GM10266 (cell line): Measurements from ENCODE around the gene PSD.

Experiments
- DNase-seq: peaks from one replicate; pipeline ENCODE4 v3.0.0; 2012; ENCODE audit errors: extremely low spot score
- TF ChIP-seq, protein P1 (sequence below): IDR thresholded peaks from 2 replicates; pipeline ENCODE4 v1.5.1; 2012; ENCODE audit warnings: mild to moderate bottlenecking, low read depth; ENCODE audit not compliant: control insufficient read depth, insufficient read depth; ENCODE audit errors: missing control alignments

PSD gene

DNA sequence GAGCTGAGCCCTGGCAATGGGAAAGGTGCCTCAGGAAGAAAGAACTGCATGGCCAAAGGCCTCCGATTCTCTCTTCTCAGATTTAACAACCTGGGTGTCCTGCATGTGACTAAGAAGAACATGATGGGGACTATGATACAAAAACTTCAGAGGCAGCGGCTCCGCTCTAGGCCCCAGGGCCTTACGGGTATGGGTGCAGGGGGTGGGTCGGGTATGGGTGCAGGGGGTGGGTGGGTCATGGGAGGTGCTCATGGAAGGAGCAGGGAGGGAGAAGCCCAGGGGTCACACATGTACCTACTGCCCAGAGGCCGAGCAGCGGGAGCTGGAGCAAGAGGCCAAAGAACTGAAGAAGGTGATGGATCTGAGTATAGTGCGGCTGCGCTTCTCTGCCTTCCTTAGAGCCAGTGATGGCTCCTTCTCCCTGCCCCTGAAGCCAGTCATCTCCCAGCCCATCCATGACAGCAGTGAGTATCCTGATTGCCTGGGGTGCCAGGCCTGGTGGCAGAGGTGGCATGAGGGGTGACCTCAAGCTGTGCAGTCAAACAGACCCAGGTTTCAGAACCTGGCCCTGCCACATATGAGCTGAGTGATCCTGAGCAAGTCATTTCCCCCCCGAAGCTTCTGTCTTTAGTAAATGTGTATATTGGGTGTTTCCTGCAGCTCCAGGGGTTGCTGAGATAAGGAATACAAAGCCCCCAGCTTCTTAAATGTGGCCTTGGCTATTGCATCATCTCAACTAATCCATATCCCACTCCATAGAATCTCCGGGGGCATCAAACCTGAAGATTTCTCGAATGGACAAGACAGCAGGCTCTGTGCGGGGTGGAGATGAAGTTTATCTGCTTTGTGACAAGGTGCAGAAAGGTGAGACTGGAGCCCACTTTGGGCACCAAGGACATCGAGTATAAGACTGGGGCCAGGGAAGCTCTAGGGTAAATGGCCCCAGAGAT, 21.1 kb downstream of the PSD start:
- no peak for DNase-seq
- TF ChIP-seq, protein P1, sequence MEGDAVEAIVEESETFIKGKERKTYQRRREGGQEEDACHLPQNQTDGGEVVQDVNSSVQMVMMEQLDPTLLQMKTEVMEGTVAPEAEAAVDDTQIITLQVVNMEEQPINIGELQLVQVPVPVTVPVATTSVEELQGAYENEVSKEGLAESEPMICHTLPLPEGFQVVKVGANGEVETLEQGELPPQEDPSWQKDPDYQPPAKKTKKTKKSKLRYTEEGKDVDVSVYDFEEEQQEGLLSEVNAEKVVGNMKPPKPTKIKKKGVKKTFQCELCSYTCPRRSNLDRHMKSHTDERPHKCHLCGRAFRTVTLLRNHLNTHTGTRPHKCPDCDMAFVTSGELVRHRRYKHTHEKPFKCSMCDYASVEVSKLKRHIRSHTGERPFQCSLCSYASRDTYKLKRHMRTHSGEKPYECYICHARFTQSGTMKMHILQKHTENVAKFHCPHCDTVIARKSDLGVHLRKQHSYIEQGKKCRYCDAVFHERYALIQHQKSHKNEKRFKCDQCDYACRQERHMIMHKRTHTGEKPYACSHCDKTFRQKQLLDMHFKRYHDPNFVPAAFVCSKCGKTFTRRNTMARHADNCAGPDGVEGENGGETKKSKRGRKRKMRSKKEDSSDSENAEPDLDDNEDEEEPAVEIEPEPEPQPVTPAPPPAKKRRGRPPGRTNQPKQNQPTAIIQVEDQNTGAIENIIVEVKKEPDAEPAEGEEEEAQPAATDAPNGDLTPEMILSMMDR: no peak

DNA sequence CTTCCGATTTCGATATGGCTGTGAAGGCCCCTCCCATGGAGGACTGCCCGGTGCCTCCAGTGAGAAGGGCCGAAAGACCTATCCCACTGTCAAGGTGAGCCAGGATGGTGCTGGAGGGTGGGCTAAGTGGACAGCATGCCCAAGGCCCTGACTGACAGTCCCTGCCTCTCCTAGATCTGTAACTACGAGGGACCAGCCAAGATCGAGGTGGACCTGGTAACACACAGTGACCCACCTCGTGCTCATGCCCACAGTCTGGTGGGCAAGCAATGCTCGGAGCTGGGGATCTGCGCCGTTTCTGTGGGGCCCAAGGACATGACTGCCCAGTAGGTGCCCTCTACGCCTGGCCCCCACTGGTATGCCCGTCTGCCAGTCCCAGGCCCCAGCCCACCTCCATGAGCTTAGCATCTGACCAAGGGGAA, 21.8 kb downstream of the PSD start:
- TF ChIP-seq, protein P1: no peak

DNA sequence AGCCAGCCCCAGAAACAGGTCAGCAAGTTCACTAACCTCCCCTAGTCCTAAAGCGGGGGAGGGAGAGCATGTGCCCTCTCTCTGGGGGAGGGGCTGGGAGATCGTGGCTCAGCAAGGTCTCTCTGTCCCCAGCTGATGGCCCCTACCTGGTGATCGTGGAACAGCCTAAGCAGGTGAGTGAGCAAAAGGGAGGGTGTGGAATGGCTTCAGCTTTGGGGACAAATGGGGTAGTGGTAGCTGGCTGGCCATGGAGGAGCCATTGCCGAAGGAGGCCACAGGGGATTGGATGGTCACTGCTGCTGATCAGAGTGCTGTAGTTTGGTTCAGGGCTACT, 22.3 kb downstream of the PSD start:
- TF ChIP-seq, protein P1: no peak
- peak; percentile 12 for DNase-seq

More for the DNA sequence above, 21.8 kb downstream of the PSD start:
- DNase-seq: no peak

DNA sequence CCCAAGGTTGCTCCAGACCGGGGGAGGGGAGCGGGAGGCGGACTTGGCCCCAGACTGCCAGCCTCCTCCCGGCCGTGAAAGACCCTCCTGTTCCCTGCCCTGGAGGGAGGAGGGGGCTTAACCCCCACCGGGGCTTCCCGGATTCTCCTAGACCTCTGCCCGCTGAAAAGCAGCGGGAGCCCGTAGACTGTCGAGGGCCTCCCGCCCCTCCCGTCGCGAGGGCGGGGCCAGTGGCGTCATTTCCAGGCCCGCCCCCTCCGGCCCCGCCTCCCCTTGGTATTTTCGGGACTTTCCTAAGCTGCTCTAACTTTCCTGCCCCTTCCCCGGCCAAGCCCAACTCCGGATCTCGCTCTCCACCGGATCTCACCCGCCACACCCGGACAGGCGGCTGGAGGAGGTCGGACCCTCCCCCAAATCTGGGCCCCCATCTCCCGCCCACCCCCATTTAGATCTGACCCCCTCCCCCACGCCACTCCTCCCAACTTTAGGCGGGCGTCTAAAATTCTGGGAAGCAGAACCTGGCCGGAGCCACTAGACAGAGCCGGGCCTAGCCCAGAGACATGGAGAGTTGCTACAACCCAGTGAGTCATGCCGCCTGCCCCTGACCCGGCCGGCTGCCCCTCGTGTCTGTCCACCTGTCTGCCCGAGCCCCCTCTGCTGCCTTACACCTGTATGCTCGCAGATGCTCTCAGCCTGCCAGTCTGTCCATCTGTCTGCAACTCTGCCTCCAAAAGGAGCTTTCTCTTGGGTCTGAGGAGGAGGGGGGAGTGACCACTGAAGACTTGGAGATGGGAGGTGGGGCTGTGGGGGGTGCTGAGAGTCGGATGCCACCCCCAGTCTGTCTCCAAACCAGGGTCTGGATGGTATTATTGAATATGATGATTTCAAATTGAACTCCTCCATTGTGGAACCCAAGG, 22.9 kb downstream of the PSD start, which contains the start of gene NFKB2:
NFKB2 (plus strand) TSS at position 306 of the 917 bp plus-strand sequence; CDS start at position 561, 255 bp downstream.
- DNase-seq: peak; percentile 95
- TF ChIP-seq, protein P1: no peak

DNA sequence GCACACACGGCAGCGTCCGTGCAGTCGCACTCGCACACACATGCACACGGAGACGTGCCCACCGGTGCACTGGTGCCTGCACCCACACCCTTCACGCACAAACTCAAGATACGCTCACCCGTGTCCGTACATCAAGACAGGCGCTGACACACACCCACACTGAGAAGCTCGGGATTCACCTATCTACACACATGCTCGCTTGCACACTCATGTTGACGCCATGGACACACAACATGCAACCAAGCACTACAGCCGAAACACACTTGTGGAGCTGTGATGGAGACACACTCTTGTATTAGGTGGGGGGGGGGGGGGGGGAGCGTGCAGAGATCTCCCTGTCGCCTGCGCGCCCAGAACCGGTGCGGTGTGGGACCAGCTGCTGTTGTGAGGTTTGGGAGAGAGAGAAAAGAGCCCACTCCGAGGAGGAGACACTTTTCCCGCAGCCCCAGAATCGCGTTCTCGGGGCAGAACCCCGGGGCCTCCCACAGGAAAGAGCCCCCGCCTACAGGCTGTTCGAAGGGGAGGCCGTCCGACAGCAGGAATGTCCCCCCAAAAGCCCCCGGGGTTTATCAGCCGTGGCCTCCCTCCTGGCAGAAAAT, 23.7 kb downstream of the PSD start:
- peak; percentile 67 for DNase-seq
- TF ChIP-seq, protein P1: no peak

DNA sequence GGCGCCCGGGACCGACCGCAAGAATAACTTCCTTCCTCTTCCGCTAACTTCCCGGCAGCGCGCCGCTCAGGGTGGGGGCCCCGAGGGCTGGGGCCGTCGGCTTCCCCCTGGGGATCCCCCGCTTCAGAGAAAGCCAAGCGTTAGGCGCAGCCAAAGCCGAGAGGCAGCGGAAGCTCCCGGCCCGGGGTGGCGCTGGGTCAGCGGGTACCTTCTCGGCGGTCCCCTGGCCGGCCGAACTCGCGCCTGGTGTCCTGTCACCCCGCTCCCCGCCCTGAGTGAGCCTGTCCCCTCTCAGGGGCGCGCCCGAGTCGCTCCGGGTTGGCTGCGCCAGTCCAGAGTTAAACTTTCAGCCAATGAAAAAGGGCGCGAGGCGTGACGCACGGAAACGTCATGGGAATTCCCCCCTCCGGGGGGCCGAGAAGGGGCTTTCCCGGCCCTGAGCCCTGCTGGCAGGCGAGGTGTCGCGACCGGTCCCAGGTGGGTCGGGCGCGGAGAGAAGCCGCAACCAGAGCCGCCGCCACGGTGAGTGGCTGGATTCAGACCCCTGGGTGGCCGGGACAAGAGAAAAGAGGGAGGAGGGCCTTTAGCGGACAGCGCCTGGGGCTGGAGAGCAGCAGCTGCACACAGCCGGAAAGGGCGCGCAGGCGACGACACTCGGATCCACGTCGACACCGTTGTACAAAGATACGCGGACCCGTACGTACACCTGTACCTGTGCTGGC, 24.3 kb downstream of the PSD start:
- TF ChIP-seq, protein P1: peak; percentile 92
- peak; percentile 97 for DNase-seq
